Natural killer cell treated with Interleukin-12 subunit alpha and Interleukin-12 subunit beta and Interleukin-15 and Interleukin-18, amount 100 ng/mL, for 72 hours (primary cell): ENCODE measurements around the gene FGFR3. TPM values are rescaled to one million over a fixed set of nuclear protein-coding genes. Genes with fewer than 3 reads are reported as not detected.

ENCODE experiments used
- ATAC-seq, 2 donors: fragments of 150-1000 bp; cut with Tn5 transposase in 1 of 2; sonication (Bioruptor Pico), chemical (Tn5 transposase) in 1 of 2; 2 replicates each; pipeline ENCODE4 v1.10.0; 2021
- DNase-seq: peaks from one replicate; pipeline ENCODE4 v3.0.0; 2022; ENCODE audit warnings: low spot score
- H3K27ac Mint-ChIP-seq, 2 donors: 1 replicate in 1 of 2; 2 replicates in 1 of 2; pipeline ENCODE4 v1.8.0; 2022; ENCODE audit warnings: mixed read lengths in 2 of 2, mild to moderate bottlenecking in 1 of 2, moderate library complexity in 1 of 2
- H3K27me3 Mint-ChIP-seq, 2 donors: 1 replicate in 1 of 2; 2 replicates in 1 of 2; pipeline ENCODE4 v1.8.0; 2022; ENCODE audit warnings: mixed read lengths in 2 of 2
- H3K36me3 Mint-ChIP-seq: one replicate; pipeline ENCODE4 v1.8.0; 2022; ENCODE audit warnings: mixed read lengths
- H3K4me1 Mint-ChIP-seq, 2 donors: 1 replicate in 1 of 2; 2 replicates in 1 of 2; pipeline ENCODE4 v1.8.0; 2022; ENCODE audit warnings: low read depth in 2 of 2, mixed read lengths in 2 of 2, mild to moderate bottlenecking in 1 of 2
- H3K4me3 Mint-ChIP-seq: one replicate; pipeline ENCODE4 v1.8.0; 2022; ENCODE audit warnings: mixed read lengths
- H3K9me3 Mint-ChIP-seq: 2 replicates; pipeline ENCODE4 v1.8.0; 2022; ENCODE audit warnings: mixed read lengths
- total RNA-seq, 2 donors: library from RNA; stranded (reverse); gene quantifications; one replicate each; pipeline ENCODE4 v1.2.3, GENCODE V29; 2022

The FGFR3 gene
- total RNA-seq, 2 donors from 2014 or later, result not detected

DNA sequence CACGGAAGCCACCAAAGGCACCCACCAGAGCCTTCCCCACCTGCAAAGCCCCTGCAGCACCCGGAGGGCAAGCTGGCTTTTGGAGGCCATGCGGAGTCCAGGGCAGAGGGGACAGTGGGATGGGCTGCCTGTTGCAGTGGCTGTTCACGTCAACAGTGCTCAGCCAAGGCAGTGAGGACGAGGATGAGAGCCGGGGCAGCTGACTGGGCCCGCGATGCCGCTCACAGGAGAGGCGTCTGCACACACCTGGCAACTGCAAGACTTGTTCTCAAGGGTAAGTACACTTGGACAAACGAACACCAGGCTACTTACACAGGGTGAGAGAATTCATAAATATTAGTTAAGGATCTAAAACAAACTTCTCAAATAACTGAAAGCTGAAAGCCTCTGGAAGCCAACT, 19.6 kb downstream of the FGFR3 start:
- H3K9me3 Mint-ChIP-seq, result no peaks in the 10 kb centered on the region
- H3K36me3 Mint-ChIP-seq, result no peaks in the 10 kb centered on the region
- no peak overlapping the region for H3K4me3 Mint-ChIP-seq
- H3K27me3 Mint-ChIP-seq, result no peaks in the 10 kb centered on the region
- no peak for DNase-seq
- H3K4me1 Mint-ChIP-seq, result peaks cover 0 to 3% of the 10 kb centered on the region in 2 donors
- no peak for ATAC-seq
- H3K27ac Mint-ChIP-seq, result no peak overlapping the region

- H3K27ac Mint-ChIP-seq, result no peak overlapping the region
Observed at GRCh38 chr4:1813231-1813630, 20.1 kb downstream of the FGFR3 start.

GRCh38 chr4:1813915-1814314, 20.8 kb downstream of the FGFR3 start:
- no peaks in the 10 kb centered on the region for H3K27me3 Mint-ChIP-seq
- no peaks in the 10 kb centered on the region for H3K9me3 Mint-ChIP-seq
- no peak overlapping the region for H3K4me3 Mint-ChIP-seq
- H3K27ac Mint-ChIP-seq, result no peak overlapping the region
- H3K4me1 Mint-ChIP-seq, result peaks cover 0 to 3% of the 10 kb centered on the region in 2 donors
- DNase-seq (no peak), ATAC-seq (no peak)
- H3K36me3 Mint-ChIP-seq, result no peaks in the 10 kb centered on the region

More at GRCh38 chr4:1813231-1813630, 20.1 kb downstream of the FGFR3 start:
- Mint-ChIP-seq H3K27me3 (no peaks in the 10 kb centered on the region), H3K4me3 (no peak overlapping the region), H3K9me3 (no peaks in the 10 kb centered on the region), H3K4me1 (peaks cover 0 to 3% of the 10 kb centered on the region in 2 donors), H3K36me3 (no peaks in the 10 kb centered on the region)
- DNase-seq (no peak), ATAC-seq (no peak)

- Mint-ChIP-seq H3K36me3 (peaks cover 5% of the 10 kb centered on the region), H3K4me3 (no peak overlapping the region), H3K27ac (no peak overlapping the region), H3K9me3 (no peaks in the 10 kb centered on the region), H3K4me1 (peaks cover 0 to 3% of the 10 kb centered on the region in 2 donors), H3K27me3 (no peaks in the 10 kb centered on the region)
- ATAC-seq, result no peak
- DNase-seq, result no peak
Observed at GRCh38 chr4:1814453-1814852, 21.4 kb downstream of the FGFR3 start.

GRCh38 chr4:1815096-1815996, 22.3 kb downstream of the FGFR3 start:
- peaks cover 14% of the 10 kb centered on the region for H3K36me3 Mint-ChIP-seq
- H3K27ac Mint-ChIP-seq, result no peak overlapping the region
- H3K4me1 Mint-ChIP-seq, result peaks cover 0 to 3% of the 10 kb centered on the region in 2 donors
- no peaks in the 10 kb centered on the region for H3K27me3 Mint-ChIP-seq
- no peak for ATAC-seq
- no peak overlapping the region for H3K4me3 Mint-ChIP-seq
- DNase-seq, result no peak
- H3K9me3 Mint-ChIP-seq, result no peaks in the 10 kb centered on the region

- H3K4me1 Mint-ChIP-seq, result peaks cover 0 to 3% of the 10 kb centered on the region in 2 donors
- H3K36me3 Mint-ChIP-seq, result peaks cover 14% of the 10 kb centered on the region
- no peaks in the 10 kb centered on the region for H3K27me3 Mint-ChIP-seq
- no peaks in the 10 kb centered on the region for H3K9me3 Mint-ChIP-seq
- ATAC-seq (no peak), DNase-seq (no peak)
- no peak overlapping the region for H3K4me3 Mint-ChIP-seq
- no peak overlapping the region for H3K27ac Mint-ChIP-seq
Observed at GRCh38 chr4:1815997-1816860, 23.1 kb downstream of the FGFR3 start.

DNA sequence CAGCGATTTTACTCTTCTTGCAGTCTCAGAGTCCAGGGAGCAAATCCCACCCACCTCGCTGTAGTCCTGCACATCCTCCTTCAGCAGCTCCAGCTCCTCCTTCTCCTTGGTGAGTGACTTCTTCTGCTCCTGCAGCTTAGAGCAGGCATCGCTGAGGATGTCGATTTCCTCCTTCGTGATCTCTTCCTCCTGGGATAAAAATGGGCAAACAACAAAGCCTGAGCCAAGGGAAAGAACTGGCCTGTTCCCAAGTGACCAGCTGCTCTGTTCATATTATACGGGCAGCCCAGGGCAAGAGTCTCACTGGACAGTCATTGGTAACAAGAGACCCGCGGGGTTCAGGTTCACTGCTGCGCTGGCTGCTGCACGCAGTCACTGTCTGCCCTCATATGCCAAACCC, 26.2 kb downstream of the FGFR3 start:
- H3K36me3 Mint-ChIP-seq, result peaks cover 17% of the 10 kb centered on the region
- H3K27ac Mint-ChIP-seq, result no peak overlapping the region
- ATAC-seq, result no peak
- no peak for DNase-seq
- H3K27me3 Mint-ChIP-seq, result no peaks in the 10 kb centered on the region
- H3K4me3 Mint-ChIP-seq, result no peak overlapping the region
- H3K4me1 Mint-ChIP-seq, result no peaks in the 10 kb centered on the region
- no peaks in the 10 kb centered on the region for H3K9me3 Mint-ChIP-seq

- no peaks in the 10 kb centered on the region for H3K9me3 Mint-ChIP-seq
- peaks cover 21% of the 10 kb centered on the region for H3K36me3 Mint-ChIP-seq
- ATAC-seq (no peak), DNase-seq (no peak)
- no peak overlapping the region for H3K27ac Mint-ChIP-seq
- no peaks in the 10 kb centered on the region for H3K27me3 Mint-ChIP-seq
- no peaks in the 10 kb centered on the region for H3K4me1 Mint-ChIP-seq
- H3K4me3 Mint-ChIP-seq, result no peak overlapping the region
Observed at GRCh38 chr4:1819816-1820215, 26.7 kb downstream of the FGFR3 start.

DNA sequence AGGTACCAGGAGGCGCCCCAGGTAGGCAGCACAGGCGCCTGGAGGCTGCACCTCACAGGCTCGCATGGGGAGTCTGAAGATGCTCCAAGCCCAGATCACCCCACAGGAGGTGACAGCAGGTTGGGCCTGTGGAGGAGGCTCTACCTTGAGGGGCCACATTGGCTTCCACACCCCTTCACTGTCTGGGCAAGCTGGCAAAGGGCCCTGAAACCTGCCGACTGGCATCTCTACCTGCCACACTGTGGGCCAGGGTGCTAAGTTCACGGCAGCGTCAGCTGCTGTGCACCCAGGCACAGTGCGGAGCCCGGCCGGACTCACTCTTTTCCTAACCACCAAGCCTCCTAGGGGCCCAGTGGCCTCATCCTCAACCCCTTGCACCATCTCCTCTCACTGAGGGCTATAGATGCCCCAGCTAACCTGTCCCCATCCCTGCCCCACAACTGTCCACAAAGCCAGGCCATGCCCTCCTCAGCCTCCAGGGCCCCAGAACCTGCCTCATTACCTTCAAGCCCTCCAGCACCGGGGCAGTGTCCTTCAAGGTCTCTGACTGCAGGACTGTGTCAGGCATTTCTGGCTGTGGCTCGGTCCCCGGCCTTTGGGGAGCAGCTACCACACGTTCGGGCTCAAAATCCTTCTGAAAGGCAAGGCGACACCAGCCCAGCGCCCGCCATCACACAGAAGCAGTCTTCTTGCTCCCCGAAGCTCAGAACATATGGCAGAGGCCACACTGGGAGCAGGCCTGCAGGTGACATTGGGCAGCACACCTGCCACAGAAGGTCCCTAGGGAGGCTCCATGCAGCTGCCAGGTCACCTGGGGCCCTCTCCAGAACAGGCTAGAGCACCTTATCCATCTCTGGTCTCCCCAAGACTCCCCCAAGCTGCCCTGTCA, 28.8 kb downstream of the FGFR3 start:
- peaks cover 21% of the 10 kb centered on the region for H3K36me3 Mint-ChIP-seq
- peaks cover 0 to 2% of the 10 kb centered on the region in 2 donors for H3K4me1 Mint-ChIP-seq
- no peak overlapping the region for H3K27ac Mint-ChIP-seq
- ATAC-seq (peak in 1 of 2 donors; percentile 7), DNase-seq (no peak)
- no peaks in the 10 kb centered on the region for H3K27me3 Mint-ChIP-seq
- no peaks in the 10 kb centered on the region for H3K9me3 Mint-ChIP-seq
- no peak overlapping the region for H3K4me3 Mint-ChIP-seq

- DNase-seq, result no peak
- Mint-ChIP-seq H3K36me3 (peaks cover 21% of the 10 kb centered on the region), H3K9me3 (no peaks in the 10 kb centered on the region), H3K4me3 (no peak overlapping the region), H3K27ac (no peak overlapping the region), H3K4me1 (peaks cover 0 to 3% of the 10 kb centered on the region in 2 donors), H3K27me3 (no peaks in the 10 kb centered on the region)
- peak in 1 of 2 donors; percentile 19 for ATAC-seq
Observed at GRCh38 chr4:1822568-1823544, 29.8 kb downstream of the FGFR3 start.

GRCh38 chr4:1823545-1823932, 30.4 kb downstream of the FGFR3 start:
- Mint-ChIP-seq H3K27ac (no peak overlapping the region), H3K36me3 (peaks cover 21% of the 10 kb centered on the region), H3K27me3 (no peaks in the 10 kb centered on the region), H3K4me1 (peaks cover 0 to 3% of the 10 kb centered on the region in 2 donors), H3K9me3 (no peaks in the 10 kb centered on the region), H3K4me3 (no peak overlapping the region)
- DNase-seq (no peak), ATAC-seq (no peak)

DNA sequence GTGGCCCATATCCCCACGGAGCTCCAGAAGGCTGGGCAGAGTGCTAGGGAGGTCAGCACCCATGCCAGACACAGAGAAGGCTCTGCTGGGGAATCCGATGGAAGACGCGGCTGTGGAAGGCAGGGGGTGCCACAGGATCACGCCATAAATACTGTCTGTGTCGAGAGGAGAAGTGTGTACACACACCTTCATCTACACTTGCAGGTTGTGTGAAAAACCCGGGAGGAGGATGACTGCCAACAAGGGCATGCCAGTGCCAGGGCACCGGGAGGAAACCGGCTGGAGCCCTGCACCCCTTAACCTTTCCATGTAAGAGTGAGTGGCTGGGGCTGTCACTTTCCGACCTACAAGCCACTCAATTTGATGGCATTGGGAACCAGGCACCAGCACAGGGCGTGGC, 31.7 kb downstream of the FGFR3 start:
- Mint-ChIP-seq H3K27ac (no peak overlapping the region), H3K4me1 (peaks cover 0 to 4% of the 10 kb centered on the region in 2 donors), H3K4me3 (no peak overlapping the region), H3K36me3 (peaks cover 15% of the 10 kb centered on the region), H3K27me3 (no peaks in the 10 kb centered on the region), H3K9me3 (no peaks in the 10 kb centered on the region)
- ATAC-seq, result no peak
- DNase-seq, result no peak
